ENCODE data around the gene FAM170B. TPM values are rescaled to one million over a fixed set of nuclear protein-coding genes. Genes with fewer than 3 reads are reported as not detected.

The FAM170B gene
- total RNA-seq, 4 donors from 2014 or later = not detected

DNA sequence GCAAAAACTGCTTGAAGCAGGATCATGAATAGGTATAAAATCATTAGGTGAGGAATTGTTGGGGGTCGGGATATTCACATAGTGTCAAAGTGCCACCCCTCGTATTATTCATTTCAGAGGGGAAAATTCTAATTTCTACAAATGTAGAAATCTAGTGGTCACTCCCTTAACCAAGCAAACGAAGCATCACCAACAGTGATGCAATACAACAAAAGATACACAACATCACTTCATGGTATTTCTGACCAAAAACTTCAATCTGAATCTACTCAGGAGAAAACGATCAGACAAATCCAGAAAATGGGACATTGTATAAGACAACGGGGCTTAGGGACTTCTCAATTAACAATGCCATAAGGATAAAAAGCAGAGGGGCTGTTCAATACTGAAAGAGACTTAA is 26.3 kb upstream of the FAM170B start:
- H3K27ac ChIP-seq = no peak overlapping the region
- ATAC-seq = no peak
- H3K36me3 ChIP-seq = peaks cover 0 to 3% of the 10 kb centered on the region in 2 donors
- H3K9me3 ChIP-seq = no peaks in the 10 kb centered on the region
- H3K4me3 ChIP-seq = no peak overlapping the region
- peaks cover 7% of the 10 kb centered on the region for H3K27me3 ChIP-seq
- TF ChIP-seq POLR2AphosphoS5 (IDR thresholded peaks at IDR 0.05) = no peak
- no peak for TF ChIP-seq POLR2A (IDR thresholded peaks at IDR 0.05)
- TF ChIP-seq, protein P1, sequence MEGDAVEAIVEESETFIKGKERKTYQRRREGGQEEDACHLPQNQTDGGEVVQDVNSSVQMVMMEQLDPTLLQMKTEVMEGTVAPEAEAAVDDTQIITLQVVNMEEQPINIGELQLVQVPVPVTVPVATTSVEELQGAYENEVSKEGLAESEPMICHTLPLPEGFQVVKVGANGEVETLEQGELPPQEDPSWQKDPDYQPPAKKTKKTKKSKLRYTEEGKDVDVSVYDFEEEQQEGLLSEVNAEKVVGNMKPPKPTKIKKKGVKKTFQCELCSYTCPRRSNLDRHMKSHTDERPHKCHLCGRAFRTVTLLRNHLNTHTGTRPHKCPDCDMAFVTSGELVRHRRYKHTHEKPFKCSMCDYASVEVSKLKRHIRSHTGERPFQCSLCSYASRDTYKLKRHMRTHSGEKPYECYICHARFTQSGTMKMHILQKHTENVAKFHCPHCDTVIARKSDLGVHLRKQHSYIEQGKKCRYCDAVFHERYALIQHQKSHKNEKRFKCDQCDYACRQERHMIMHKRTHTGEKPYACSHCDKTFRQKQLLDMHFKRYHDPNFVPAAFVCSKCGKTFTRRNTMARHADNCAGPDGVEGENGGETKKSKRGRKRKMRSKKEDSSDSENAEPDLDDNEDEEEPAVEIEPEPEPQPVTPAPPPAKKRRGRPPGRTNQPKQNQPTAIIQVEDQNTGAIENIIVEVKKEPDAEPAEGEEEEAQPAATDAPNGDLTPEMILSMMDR (IDR thresholded peaks at IDR 0.05) = no peak
- TF ChIP-seq EP300 (IDR thresholded peaks at IDR 0.05) = no peak
- no peaks in the 10 kb centered on the region for H3K4me1 ChIP-seq
- WGBS, 2 donors (ENCODE audit: low coverage in 1 of 2) = 87 to 90% methylated on average over 5 of the region's 5 CpGs

DNA sequence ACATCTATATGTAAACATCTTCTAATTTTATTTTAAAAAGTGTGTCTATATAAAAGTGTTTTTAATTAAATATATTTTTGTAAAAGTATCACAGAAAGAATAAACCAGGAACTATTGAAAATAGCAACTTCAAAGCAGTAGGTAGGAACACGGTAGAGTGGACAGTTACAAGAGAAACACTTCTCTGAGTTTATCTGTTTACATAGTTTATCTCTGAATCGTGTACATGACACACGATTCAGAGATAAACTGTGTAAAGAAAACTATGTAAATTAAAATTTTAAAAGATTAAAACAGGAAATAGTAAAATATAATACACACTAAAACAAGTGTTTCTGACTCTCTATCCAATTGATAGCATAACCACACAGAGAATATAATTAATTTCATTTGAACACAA is 25.1 kb upstream of the FAM170B start:
- Histone ChIP-seq H3K27me3 (peaks cover 14% of the 10 kb centered on the region), H3K36me3 (no peaks in the 10 kb centered on the region), H3K4me1 (no peaks in the 10 kb centered on the region), H3K27ac (no peak overlapping the region), H3K4me3 (no peak overlapping the region), H3K9me3 (no peaks in the 10 kb centered on the region)
- no peak for TF ChIP-seq POLR2AphosphoS5 (IDR thresholded peaks at IDR 0.05)
- TF ChIP-seq, protein P1 (IDR thresholded peaks at IDR 0.05) = no peak
- 43 to 55% methylated on average over 1 to 3 of the region's 3 CpGs for WGBS, 2 donors (ENCODE audit: low coverage in 1 of 2)
- ATAC-seq = no peak

DNA sequence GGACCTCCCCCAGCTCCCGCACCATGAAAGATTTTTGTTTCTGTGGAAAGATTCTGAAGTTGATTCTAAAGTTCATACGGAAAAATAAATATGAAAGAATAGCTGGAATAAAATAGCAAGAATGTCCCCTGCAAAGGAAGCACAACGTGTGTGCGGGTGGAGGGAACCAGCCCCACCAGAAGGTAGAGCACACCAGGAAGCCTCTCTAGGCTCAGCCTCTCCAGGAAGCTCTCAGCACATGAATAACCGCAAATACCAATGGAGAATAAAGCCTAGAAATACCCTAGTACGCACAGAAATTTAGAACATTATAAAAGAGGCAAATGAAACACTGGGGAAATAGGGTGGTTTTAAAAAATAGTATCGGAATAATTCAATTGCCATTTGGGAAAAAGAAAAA is 24.6 kb upstream of the FAM170B start:
- ATAC-seq = no peak
- Histone ChIP-seq H3K4me1 (no peaks in the 10 kb centered on the region), H3K36me3 (no peaks in the 10 kb centered on the region), H3K9me3 (no peaks in the 10 kb centered on the region), H3K27me3 (peaks cover 14% of the 10 kb centered on the region), H3K27ac (no peak overlapping the region), H3K4me3 (no peak overlapping the region)
- WGBS, 2 donors (ENCODE audit: low coverage in 1 of 2) = 61 to 65% methylated on average over 6 to 7 of the region's 7 CpGs
- TF ChIP-seq POLR2AphosphoS5 (IDR thresholded peaks at IDR 0.05) (no peak), POLR2A (IDR thresholded peaks at IDR 0.05) (no peak), EP300 (IDR thresholded peaks at IDR 0.05) (no peak)
- TF ChIP-seq, protein P1 (IDR thresholded peaks at IDR 0.05) = no peak

DNA sequence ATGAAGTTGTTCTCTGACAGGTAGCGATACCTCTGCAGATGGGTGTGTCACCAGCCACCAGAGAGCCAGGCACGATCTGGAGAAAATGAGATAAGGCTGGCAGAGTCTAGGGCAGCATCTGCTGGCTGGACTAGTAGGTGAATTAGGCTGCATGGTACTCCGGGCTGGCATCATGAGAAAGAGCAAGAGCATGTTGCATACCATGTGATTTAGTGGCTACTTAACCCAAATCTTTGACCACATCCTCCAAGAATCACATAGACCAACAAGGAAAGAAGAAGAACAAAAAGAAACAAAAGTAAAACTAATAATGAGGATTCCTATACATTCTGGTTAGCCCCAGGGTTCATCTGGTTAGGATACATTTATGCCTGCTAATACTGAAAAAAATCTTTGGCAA is 23.4 kb upstream of the FAM170B start:
- no peaks in the 10 kb centered on the region for H3K36me3 ChIP-seq
- no peaks in the 10 kb centered on the region for H3K4me1 ChIP-seq
- 80% methylated on average over 1 of the region's 3 CpGs; no CpG with 5 or more reads in 1 of the 2 donors for WGBS, 2 donors (ENCODE audit: low coverage in 1 of 2)
- TF ChIP-seq, protein P1 (IDR thresholded peaks at IDR 0.05) = no peak
- no peak for TF ChIP-seq POLR2A (IDR thresholded peaks at IDR 0.05)
- no peak for TF ChIP-seq EP300 (IDR thresholded peaks at IDR 0.05)
- TF ChIP-seq POLR2AphosphoS5 (IDR thresholded peaks at IDR 0.05) = no peak
- no peak overlapping the region for H3K4me3 ChIP-seq
- H3K27me3 ChIP-seq = peaks cover 14% of the 10 kb centered on the region
- H3K9me3 ChIP-seq = no peaks in the 10 kb centered on the region
- no peak overlapping the region for H3K27ac ChIP-seq
- no peak for ATAC-seq

DNA sequence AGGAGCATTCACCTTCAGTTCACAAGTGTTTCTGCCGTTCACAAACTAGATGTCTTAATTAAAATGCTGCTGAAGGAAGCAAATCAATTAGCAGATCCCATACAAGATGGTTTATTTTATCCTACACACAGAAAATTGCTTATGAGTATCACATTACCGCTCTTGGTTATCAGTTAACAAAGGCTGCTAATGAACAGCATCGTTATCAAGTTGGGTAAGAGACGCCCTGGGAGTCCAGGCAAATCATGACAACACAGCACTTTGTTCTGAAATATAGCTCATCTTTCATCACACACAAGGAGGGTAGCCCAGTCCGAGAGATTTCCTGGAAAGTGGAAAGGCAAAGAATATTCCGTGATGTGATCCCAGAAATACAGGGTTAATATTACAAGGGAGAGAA is 20.8 kb upstream of the FAM170B start:
- Histone ChIP-seq H3K4me1 (no peaks in the 10 kb centered on the region), H3K27ac (no peak overlapping the region), H3K4me3 (no peak overlapping the region), H3K9me3 (no peaks in the 10 kb centered on the region), H3K36me3 (no peaks in the 10 kb centered on the region), H3K27me3 (peaks cover 14% of the 10 kb centered on the region)
- no peak for ATAC-seq
- TF ChIP-seq EP300 (IDR thresholded peaks at IDR 0.05) (no peak), POLR2AphosphoS5 (IDR thresholded peaks at IDR 0.05) (no peak), POLR2A (IDR thresholded peaks at IDR 0.05) (no peak)
- TF ChIP-seq, protein P1 (IDR thresholded peaks at IDR 0.05) = no peak
- WGBS, 2 donors (ENCODE audit: low coverage in 1 of 2) = 81 to 89% methylated on average over 4 to 5 of the region's 6 CpGs
